ENCODE data around the gene GEMIN2.
A peak's percentile ranks its signal among the peaks of the same experiment; 100 is the strongest.
"Not testable (repeated sequence)": the region's sequence is repeated elsewhere in the genome, so short reads cannot be mapped to it uniquely, and the experiment has no call there.

GEMIN2 gene

GRCh38 chr14:39113685-39114072, 444 bp upstream of the GEMIN2 start:
- DNase-seq = no peak

- DNase-seq = no peak
Observed at GRCh38 chr14:39122330-39123138, 8.4 kb downstream of the GEMIN2 start.

GRCh38 chr14:39137835-39138234, 23.7 kb downstream of the GEMIN2 start:
- not testable (repeated sequence) for DNase-seq

GRCh38 chr14:39138440-39138839, 24.3 kb downstream of the GEMIN2 start:
- DNase-seq = no peak

DNA sequence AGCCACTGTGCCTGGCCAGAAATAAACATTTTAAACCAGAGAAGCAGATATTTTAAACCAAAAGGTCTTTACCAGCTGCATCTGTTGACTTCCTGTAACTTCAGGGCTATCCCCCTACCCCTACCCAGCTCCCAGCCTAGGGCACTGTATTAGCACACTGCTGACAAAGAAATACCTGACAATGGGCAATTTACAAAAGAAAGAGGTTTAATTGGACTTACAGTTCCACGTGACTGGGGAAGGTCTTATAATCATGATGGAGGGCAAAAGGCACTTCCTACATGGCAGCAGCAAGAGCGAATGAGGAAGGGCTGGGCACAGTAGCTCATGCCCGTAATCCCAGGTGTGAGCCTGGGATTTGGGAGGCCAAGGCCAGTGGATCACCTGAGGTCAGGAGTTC, 26.0 kb downstream of the GEMIN2 start:
- DNase-seq = no peak

DNA sequence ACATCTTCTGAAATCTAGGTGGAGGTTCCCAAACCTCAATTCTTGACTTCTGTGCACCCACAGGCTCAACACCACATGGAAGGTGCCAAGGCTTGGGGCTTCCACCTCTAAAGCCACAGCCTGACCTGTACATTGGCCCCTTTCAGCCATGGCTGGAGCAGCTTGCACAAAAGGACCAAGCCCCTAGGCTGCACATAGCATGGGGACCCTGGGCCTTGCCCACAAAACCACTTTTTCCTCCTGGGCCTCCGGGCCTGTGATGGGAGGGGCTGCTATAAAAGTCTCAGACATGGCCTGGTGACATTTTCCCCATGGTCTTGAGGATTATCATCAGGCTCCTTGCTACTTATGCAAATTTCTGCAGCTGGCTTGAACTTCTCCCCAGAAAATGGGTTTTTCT, 27.5 kb downstream of the GEMIN2 start:
- DNase-seq = not testable (repeated sequence)

DNA sequence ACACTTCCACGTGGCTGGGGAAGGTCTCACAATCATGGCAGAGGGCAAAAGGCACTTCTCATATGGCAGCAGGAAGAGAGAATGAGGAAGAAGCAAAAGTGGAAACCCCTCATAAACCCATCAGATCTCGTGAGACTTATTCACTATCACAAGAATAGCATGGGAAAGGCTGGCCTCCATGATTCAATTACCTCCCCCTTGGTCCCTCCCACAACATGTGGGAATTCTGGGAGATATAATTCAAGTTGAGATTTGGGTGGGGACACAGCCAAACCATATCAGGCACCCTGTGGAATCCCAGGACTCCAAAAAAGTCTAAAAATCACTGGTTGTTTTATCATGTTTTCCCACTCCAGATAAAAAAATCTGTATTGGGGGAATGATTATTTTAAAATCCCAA, 29.1 kb downstream of the GEMIN2 start:
- DNase-seq = not testable (repeated sequence)

DNA sequence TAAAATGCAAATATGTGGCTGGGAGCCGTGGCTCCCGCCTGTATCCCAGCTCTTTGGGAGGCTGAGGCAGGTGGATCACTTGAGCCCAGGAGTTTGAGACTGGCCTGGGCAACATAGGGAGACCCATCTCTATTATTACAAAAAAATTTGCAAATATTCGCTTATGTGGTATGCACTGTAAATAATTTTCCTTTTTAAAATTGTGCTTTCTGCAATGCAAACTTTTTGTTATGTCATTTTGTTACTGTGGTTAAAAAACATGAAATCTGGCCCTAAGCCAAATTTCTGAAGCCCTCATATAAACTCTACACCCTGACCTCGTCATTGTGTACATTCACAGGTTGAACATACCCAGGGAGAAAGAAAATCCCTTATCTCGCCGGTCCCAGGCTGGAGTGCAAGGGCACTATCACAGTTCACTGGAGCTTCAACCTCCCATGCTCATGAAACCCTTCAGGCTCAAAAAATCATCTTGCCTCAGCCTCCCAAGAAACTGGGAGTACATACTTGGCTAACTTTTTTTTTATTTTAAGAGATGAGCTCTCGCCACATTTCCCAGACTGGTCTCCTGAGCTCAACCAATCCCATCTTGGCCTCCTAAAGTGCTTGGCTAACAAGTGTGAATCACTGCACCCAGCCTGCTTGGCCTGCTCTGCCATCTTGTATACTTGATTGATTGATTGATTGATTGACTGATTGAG, 31.3 kb downstream of the GEMIN2 start:
- no peak for DNase-seq

GRCh38 chr14:39154594-39155189, 40.6 kb downstream of the GEMIN2 start:
- no peak for DNase-seq

DNA sequence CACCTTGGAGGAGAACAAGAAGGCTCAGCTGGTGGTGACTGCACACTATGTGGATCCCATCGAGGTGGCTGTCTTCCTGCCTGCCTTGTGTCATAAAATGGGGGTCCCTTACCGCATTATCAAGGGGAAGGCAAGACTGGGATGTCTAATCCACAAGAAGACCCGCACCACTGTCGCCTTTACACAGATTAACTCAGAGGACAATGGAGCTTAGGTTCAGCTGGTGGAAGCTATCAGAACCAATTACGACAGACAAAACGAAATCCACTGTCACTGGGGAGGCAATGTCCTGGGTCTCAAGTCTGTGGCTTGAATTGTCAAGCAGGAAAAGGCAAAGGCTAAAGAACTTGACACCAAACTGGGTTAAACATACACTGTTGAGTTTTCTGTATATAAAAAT, 43.4 kb downstream of the GEMIN2 start:
- no peak for DNase-seq

DNA sequence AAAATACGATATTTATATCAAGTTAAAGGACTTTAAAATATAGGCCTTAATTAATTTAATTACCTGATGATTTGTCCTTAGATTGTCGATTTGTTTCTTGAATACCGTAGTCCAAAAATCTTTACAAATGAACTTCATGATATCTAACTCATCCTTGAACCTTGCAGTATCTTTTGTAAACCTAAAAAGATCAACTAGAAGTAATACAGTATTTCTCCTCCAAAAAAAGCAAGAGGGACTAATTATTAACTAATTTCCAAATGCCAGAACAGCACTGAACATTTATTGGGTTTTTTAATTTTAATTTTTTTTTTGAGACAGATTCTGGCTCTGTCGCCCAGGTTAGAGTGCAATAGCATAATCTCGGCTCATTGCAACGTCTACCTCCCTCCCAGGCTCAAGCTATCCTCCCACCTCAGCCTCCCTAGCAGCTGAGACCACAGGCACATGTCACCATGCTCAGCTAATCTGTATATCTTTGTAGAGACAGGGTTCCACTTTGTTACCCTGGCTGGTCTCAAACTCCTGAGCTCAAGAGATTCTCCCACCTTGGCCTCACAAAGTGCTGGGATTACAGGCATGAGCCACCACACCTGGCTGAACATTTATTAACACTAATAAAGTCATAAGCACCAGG, 44.2 kb downstream of the GEMIN2 start:
- DNase-seq = no peak

DNA sequence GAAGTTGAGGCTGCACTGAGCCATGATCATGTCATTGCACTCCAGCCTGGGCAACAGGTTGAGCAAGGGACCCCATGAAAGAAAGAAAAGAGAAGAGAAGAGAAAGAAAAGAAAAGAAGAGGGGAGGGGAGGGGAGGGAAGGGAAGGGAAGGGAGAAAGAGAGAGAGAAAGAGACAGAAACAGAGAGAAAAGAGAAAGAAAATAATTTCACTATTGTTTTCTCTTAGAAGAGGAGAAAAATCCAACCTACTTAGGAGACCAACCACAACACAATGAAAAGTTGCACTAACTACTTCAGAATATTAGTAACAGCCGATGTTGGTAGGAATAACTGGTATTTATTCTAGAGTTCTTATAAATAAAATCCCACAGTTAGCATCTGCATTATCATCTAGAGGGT, 46.4 kb downstream of the GEMIN2 start:
- DNase-seq = no peak

DNA sequence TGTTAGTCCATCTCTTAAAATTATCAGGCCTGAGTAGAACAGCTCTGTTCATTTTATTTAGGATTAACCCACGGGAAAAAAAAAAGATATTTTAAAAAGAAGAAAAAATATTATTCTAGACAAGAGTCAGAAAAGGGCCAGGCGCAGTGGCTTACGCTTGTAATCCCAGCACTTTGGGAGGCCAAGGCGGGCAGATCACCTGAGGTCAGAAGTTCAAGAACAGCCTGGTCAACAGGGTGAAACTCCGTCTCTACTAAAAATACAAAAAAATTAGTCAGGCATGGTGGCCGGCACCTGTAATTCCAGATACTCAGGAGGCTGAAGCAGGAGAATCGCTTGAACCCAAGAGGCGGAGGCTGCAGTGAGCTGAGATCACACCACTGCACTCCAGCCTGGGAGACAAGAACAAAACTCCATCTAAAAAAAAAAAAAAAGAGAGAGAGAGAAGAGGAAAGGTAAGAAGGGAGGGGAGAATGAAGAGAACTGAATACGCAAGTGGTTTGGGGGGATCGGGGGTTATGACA, 53.7 kb downstream of the GEMIN2 start:
- DNase-seq = not testable (repeated sequence)

- DNase-seq = no peak
Observed at GRCh38 chr14:39168591-39168990, 54.5 kb downstream of the GEMIN2 start.

DNA sequence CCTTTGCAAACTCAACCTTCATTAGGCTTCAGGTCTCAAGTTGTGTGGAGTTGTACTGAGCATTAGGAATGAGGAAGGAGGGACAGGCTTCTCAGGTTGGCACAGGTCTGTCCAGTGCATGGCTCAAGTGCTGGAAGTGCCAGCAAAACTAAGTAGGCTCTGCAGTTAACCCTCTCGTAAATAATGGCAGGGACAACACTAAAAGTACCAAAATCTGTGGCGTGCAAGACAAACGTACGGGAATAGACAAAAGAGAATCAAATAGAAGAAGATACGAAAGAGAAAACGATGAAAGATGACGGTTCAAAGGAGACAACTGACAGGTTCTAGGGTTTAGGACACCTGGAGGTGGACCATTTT, 55.4 kb downstream of the GEMIN2 start:
- DNase-seq = peak in 1 of 2 experiments; percentile 52

DNA sequence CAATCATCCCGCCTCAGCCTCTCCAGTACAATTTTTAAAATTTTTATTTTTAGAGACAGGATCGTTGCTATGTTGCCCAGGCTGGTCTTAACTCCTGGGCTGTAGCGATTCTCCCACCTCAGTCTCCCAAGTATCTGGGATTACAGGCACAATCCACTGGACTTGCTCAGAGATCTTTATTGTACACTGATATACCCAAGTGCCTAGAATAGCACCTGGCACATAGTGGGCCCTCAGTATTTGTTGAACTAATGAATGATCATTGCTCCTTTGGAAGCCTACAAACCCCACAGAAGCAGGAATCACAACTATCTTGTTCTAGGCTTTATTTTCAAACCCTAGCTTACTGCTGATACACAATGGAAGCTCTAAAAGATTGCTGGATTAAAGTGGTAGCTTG, 59.1 kb downstream of the GEMIN2 start:
- no peak for DNase-seq

DNA sequence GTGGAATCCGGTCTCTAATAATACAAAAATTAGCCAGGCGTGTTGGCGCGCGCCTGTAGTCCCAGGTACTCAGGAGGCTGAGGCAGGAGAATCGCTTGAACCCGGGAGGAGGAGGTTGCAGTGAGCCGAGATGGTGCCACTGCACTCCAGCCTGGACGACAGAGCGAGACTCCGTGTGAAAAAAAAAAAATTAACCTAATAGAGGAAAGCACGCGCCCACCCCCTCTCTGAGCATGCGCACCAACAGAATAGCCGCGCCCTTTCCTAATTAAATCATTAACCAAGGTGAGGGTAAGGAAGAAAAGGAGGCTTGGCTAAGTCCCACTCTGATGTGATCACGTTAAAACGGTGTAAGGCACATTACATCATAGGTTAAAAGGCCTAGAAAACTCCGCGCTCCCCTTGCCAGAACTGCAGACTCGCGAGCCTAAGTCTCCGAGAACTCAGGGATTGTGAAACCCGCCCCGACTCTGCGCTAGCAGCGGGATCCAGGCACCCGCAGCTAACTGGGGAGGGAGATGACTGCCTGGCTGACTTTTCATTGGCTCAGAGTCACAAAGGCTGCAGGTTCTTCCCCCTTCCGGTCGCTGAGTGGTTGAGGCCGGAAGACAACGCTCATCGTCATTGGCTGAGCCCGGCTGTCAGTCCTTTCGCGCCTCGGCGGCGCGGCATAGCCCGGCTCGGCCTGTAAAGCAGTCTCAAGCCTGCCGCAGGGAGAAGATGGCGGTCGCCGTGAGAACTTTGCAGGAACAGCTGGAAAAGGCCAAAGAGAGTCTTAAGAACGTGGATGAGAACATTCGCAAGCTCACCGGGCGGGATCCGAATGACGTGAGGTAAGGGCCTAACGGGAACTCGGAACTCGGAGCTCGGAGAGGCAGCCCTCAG, 60.7 kb downstream of the GEMIN2 start, which contains the start of gene PNN:
Gene PNN, plus strand, starts transcription at position 695 of the 885 bp plus-strand sequence. Its CDS starts 26 bp downstream, at position 721.
- DNase-seq = peak; percentile 100

GRCh38 chr14:39175445-39176262, 61.5 kb downstream of the GEMIN2 start:
- DNase-seq = peak; percentile 26 to 65

DNA sequence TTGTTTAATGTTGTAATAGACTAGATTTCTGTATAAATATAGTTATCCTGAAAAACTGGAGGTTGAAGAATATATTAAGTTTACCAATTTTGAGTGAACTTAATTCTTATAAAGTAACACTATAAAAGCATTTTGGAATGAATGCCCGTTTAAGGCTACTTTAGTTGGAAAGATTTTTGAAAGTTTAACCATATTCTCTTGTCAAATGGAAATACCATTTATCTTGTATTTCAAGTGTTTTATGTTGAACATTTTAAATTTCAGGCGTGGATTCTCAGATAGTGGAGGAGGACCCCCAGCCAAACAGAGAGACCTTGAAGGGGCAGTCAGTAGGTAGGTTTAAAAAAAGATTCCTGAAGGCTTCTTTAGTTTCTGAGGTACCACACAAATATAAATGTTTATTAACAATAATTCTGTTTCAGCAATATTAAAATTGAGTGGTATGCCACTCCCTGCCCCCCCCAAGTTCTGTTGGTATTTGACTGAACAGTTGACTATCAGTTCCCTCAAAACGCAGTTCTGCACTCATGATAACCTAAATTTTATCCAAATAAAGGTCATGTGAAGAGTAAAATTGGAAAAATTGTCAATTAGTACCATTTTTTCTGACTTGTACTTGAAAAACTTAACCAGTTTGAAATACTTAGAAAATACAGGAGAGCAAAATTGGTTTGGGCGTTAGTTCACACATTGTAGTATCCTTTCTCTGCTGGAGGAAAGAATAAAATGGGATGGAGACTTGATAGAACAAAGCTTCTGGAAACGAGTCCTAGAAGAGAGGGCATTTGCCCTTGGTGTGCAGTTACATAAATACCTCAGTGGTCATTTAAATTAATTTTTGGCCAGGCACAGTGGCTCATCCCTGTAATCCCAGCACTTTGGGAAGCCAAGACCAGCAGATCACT, 62.4 kb downstream of the GEMIN2 start:
- no peak for DNase-seq

GRCh38 chr14:39177168-39177545, 63.0 kb downstream of the GEMIN2 start:
- DNase-seq = no peak
